ENCODE data around the gene ACBD5.

- TF ChIP-seq CTCF (IDR thresholded peaks at IDR 0.05) (no peak), POLR2A (IDR thresholded peaks at IDR 0.05) (no peak)
Measured at GRCh38 chr10:27197980-27198620, 42.5 kb downstream of the ACBD5 start.

All from Peyer's patch (tissue), 4 donors.